H1 (cell line): ENCODE data around the gene BPHL. TPM values are rescaled to one million over a fixed set of nuclear protein-coding genes. Genes with fewer than 3 reads are reported as not detected.

Experiments used
- BRCA1 ChIP-seq: IDR thresholded peaks from 2 replicates; pipeline ENCODE4 v1.6.1; 2012; ENCODE audit warnings: low read depth, low read length, improper control_type of control experiment
- CHD2 ChIP-seq: IDR thresholded peaks from 2 replicates; pipeline ENCODE4 v1.6.1; 2012; ENCODE audit warnings: low read length, improper control_type of control experiment
- CTBP2 ChIP-seq: IDR thresholded peaks from 2 replicates; pipeline ENCODE4 v1.7.0; 2011; ENCODE audit warnings: borderline replicate concordance, mild to moderate bottlenecking, moderate library complexity, mixed read lengths, low read length; ENCODE audit not compliant: insufficient read depth, insufficient read length
- CTCF ChIP-seq, 3 experiments: IDR thresholded peaks; 1 replicate in 2 of 3; 2 replicates in 1 of 3; pipeline versions ENCODE4 v1.5.1 to v1.6.1; 2011; ENCODE audit warnings: low read length in 3 of 3, mild to moderate bottlenecking in 3 of 3, inconsistent platforms in 2 of 3, low read depth in 1 of 3, moderate library complexity in 1 of 3; ENCODE audit not compliant: insufficient read depth in 1 of 3; ENCODE audit errors: control extremely low read depth in 1 of 3
- JUN ChIP-seq: IDR thresholded peaks from 2 replicates; pipeline ENCODE4 v1.6.1; 2011; ENCODE audit warnings: low read depth, mild to moderate bottlenecking, improper control_type of control experiment, low read length
- JUND ChIP-seq: IDR thresholded peaks from 2 replicates; pipeline ENCODE4 v1.6.1; 2011; ENCODE audit warnings: mild to moderate bottlenecking, improper control_type of control experiment, low read length
- KDM4A ChIP-seq: IDR thresholded peaks from one replicate; pipeline ENCODE4 v1.7.1; 2012; ENCODE audit warnings: low read depth, mild to moderate bottlenecking, moderate library complexity, low read length, inconsistent platforms; ENCODE audit not compliant: severe bottlenecking
- NANOG ChIP-seq: IDR thresholded peaks from 2 replicates; pipeline ENCODE4 v1.6.1; 2011; ENCODE audit warnings: low read length, low read depth, mild to moderate bottlenecking, inconsistent platforms; ENCODE audit not compliant: insufficient read depth, poor library complexity, severe bottlenecking
- NRF1 ChIP-seq: IDR thresholded peaks from 2 replicates; pipeline ENCODE4 v1.6.1; 2011; ENCODE audit warnings: mild to moderate bottlenecking, low read depth, low read length, improper control_type of control experiment
- SIN3A ChIP-seq, 2 experiments: IDR thresholded peaks in 1 of 2; conservative IDR thresholded peaks in 1 of 2; 2 replicates each; pipeline ENCODE4 v1.6.1; 2011 to 2012; ENCODE audit warnings: low read length in 2 of 2, improper control_type of control experiment in 1 of 2, low read depth in 1 of 2, mild to moderate bottlenecking in 1 of 2
- polyA plus RNA-seq, 7 experiments: library from polyadenylated mRNA; depleted of rRNA in 3 of 7; stranded (reverse) in 5 of 7; unstranded in 2 of 7; fragments of >200 nt in 5 of 7; fragments of 200-250 nt in 2 of 7; gene quantifications; 1 replicate in 5 of 7; 2 replicates in 1 of 7; 4 replicates in 1 of 7; pipeline versions ENCODE4 v1.2.1 to v1.2.3, GENCODE V29; 2011 to 2013; ENCODE audit warnings: missing spikeins in 2 of 7, mixed read lengths in 2 of 7
- total RNA-seq: library from RNA; stranded (reverse); fragmentation: NEBNext Ultra II Directional; extraction: Animal tissue kit (Norgen Biotek cat#: 25700); gene quantifications from 2 replicates; pipeline ENCODE4 v1.2.1, GENCODE V29; 2021

BPHL gene
- total and polyA plus RNA-seq, 2 of the 8 experiments (the other 6 are each of a cell fraction or from before 2014, with no cell fraction given), result 24.4 to 36.4 TPM

- no peak for TF ChIP-seq CTCF (IDR thresholded peaks at IDR 0.05; ENCODE audit: control extremely low read depth in 1 of 3, insufficient read depth in 1 of 3, low read depth in 1 of 3, low read length in 3 of 3)
- TF ChIP-seq CTBP2, result no peak
- TF ChIP-seq JUN, result no peak
- no peak for TF ChIP-seq NANOG
- TF ChIP-seq BRCA1, result no peak
- no peak for TF ChIP-seq JUND
- no peak for TF ChIP-seq NRF1
- TF ChIP-seq SIN3A (conservative IDR thresholded peaks at IDR 0.05 in 1 of 2, IDR thresholded peaks at IDR 0.05 in 1 of 2; ENCODE audit: low read depth in 1 of 2, low read length in 2 of 2), result no peak
- no peak for TF ChIP-seq CHD2
- no peak for TF ChIP-seq KDM4A
- TF ChIP-seq, all 59 proteins: peak for 0
Observed at GRCh38 chr6:3133515-3133914, 15.0 kb downstream of the BPHL start (continued).
